Heart left ventricle (tissue), 16 donors: ENCODE results near the gene RAB44. TPM values are rescaled to one million over a fixed set of nuclear protein-coding genes. Genes with fewer than 3 reads are reported as not detected.

Source experiments
- ATAC-seq, 4 donors: fragments of 200-7000 bp; cut with Tn5 transposase; one replicate each; pipeline ENCODE4 v1.9.1; 2020 to 2022; ENCODE audit warnings: moderate library complexity in 4 of 4, mild to moderate bottlenecking in 3 of 4, moderate number of reproducible peaks in 1 of 4
- DNase-seq, 5 donors: peaks; one replicate each; pipeline ENCODE4 v3.0.0-alpha.2; 2020
- H3K27ac ChIP-seq, 12 donors: fragments of 200-600 bp; sonication (generic) in 4 of 12; one replicate each; pipeline versions ENCODE4 v1.5.0 to v1.8.0; 2016 to 2022; ENCODE audit warnings: mild to moderate bottlenecking in 2 of 12
- H3K27me3 ChIP-seq, 9 donors: fragments of 200-600 bp; sonication (generic) in 2 of 9; one replicate each; pipeline versions ENCODE4 v1.5.1 to v1.8.0; 2016 to 2022; ENCODE audit warnings: mild to moderate bottlenecking in 3 of 9
- H3K36me3 ChIP-seq, 9 donors: fragments of 200-600 bp; sonication (generic) in 2 of 9; one replicate each; pipeline versions ENCODE4 v1.5.0 to v1.8.0; 2018 to 2022; ENCODE audit warnings: mild to moderate bottlenecking in 2 of 9
- H3K4me1 ChIP-seq, 12 donors: fragments of 200-600 bp; sonication (generic) in 4 of 12; one replicate each; pipeline versions ENCODE4 v1.5.0 to v1.8.0; 2016 to 2022; ENCODE audit warnings: mild to moderate bottlenecking in 3 of 12
- H3K4me3 ChIP-seq, 12 donors: fragments of 200-600 bp; sonication (generic) in 4 of 12; one replicate each; pipeline versions ENCODE4 v1.5.0 to v1.8.0; 2017 to 2022; ENCODE audit warnings: mild to moderate bottlenecking in 9 of 12, moderate library complexity in 4 of 12
- H3K9me3 ChIP-seq, 12 donors: fragments of 200-600 bp; sonication (generic) in 4 of 12; one replicate each; pipeline versions ENCODE4 v1.5.0 to v1.8.0; 2016 to 2022; ENCODE audit warnings: mild to moderate bottlenecking in 1 of 12
- POLR2A ChIP-seq, 2 donors: fragments of 450-650 bp; IDR thresholded peaks; one replicate each; pipeline ENCODE4 v1.6.1; 2017; ENCODE audit warnings: antibody characterized with exemption in 2 of 2, mild to moderate bottlenecking in 2 of 2, moderate library complexity in 2 of 2
- WGBS, 4 donors: extraction: QIAGEN DNeasy Blood & Tissue Kit in 2 of 4; methylation state at CpG; one replicate each; pipeline versions ENCODE4 v1.1.5 to v1.1.7; 2013 to 2018; 5-methylcytosine and 5-hydroxymethylcytosine counted together
- intact Hi-C, 10 donors: fragments of 100-400 bp; cut with DNase I; formaldehyde crosslinking; loops; one replicate each; pipeline versions ENCODE4 v1.11.1 to v1.14.2; 2022
- polyA plus RNA-seq, 2 donors: library from polyadenylated mRNA; stranded (reverse); fragments of 200-250 nt; gene quantifications; one replicate each; pipeline ENCODE4 v1.2.3, GENCODE V29; 2013
- total RNA-seq, 9 donors: library from RNA; depleted of rRNA in 2 of 9; stranded (reverse); fragments of >200 nt in 2 of 9; fragmentation: NEBNext Ultra II Directional in 3 of 9; extraction: Animal tissue kit (Norgen Biotek cat#: 25700) in 3 of 9; gene quantifications; one replicate each; pipeline versions ENCODE4 v1.1.0 to v1.2.4, GENCODE V29; 2016 to 2023
- TF ChIP-seq, protein P1 (sequence below), 12 donors: fragments of 200-600 bp; sonication (generic) in 4 of 12; IDR thresholded peaks; one replicate each; pipeline versions ENCODE4 v1.5.0 to v1.8.0; 2018 to 2022; ENCODE audit warnings: antibody characterized with exemption in 12 of 12, mild to moderate bottlenecking in 5 of 12
- donor health status: ischemic (EF 13 %, LVEDD 7.1; RV severe dilation, severe dysfunction).
- donor health status: healthy with polysubstance abuse.
- donor health status: DM: no; HTN: yes; CAD: no.
- donor health status: DM: no; HTN: no; CAD: no.
- donor health status: ischemic (EF 25% LVEDD 6.9; RV normal size, moderate dysfunction).
- donor health status: ischemic (EF 25% LVEDD 5.7; RV mildly dilated, moderate dysfunction).
- donor health status: healthy.
- donor health status: DM: yes; HTN: yes; CAD: no.
- donor health status: ischemic (EF 35%, LVEDD 5.7; RV mildly dilated, moderate dysfunction).
- donor health status: nonischemic (EF 11% LVEDD 7.7; RV severe dilation, severe dysfunction).
- donor health status: DM: yes; HTN: yes; CAD: no.
- donor health status: PGD.
- donor health status: ischemic (EF 29% LVEDD 5.4; RV normal size, mild dysfunction).
- donor health status: nonischemic (EF 23%, LVEDD 6.1; RV moderate dilation, normal function).

The RAB44 gene
- total and polyA plus RNA-seq, 11 donors = 0.04 to 0.32 (median 0.08) TPM; not detected in 5

DNA sequence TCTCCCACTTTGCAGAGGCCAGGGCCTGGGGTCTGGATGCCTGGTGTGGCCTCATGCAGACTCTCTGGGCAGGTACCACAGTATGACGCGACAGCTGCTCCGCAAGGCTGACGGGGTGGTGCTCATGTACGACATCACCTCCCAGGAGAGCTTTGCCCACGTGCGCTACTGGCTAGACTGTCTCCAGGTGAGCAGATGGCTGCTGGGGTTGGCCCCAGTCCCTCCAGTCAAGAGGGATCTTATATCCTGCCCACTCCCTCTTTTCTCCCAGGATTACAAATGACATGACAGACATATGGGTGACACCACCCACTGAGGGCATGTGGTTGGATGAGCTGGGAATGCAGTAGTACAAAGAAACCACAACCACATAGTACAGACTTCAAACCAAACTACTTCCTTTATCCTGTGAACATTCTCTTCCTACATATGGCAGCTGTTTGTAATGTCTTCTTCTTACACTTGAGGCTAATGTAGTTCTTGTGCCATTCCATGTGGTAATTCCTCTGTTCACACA, 29.9 kb downstream of the RAB44 start:
- TF ChIP-seq POLR2A (IDR thresholded peaks at IDR 0.05) = no peak
- TF ChIP-seq, protein P1, sequence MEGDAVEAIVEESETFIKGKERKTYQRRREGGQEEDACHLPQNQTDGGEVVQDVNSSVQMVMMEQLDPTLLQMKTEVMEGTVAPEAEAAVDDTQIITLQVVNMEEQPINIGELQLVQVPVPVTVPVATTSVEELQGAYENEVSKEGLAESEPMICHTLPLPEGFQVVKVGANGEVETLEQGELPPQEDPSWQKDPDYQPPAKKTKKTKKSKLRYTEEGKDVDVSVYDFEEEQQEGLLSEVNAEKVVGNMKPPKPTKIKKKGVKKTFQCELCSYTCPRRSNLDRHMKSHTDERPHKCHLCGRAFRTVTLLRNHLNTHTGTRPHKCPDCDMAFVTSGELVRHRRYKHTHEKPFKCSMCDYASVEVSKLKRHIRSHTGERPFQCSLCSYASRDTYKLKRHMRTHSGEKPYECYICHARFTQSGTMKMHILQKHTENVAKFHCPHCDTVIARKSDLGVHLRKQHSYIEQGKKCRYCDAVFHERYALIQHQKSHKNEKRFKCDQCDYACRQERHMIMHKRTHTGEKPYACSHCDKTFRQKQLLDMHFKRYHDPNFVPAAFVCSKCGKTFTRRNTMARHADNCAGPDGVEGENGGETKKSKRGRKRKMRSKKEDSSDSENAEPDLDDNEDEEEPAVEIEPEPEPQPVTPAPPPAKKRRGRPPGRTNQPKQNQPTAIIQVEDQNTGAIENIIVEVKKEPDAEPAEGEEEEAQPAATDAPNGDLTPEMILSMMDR (IDR thresholded peaks at IDR 0.05) = no peak
- no peaks in the 10 kb centered on the region for H3K36me3 ChIP-seq
- H3K4me1 ChIP-seq = peaks cover 0 to 28% (median 5%) of the 10 kb centered on the region in 12 donors
- H3K27ac ChIP-seq = no peak overlapping the region
- no peak overlapping the region for H3K4me3 ChIP-seq
- no peak for ATAC-seq
- H3K9me3 ChIP-seq = no peaks in the 10 kb centered on the region
- peak in 1 of 5 donors; percentile 52 for DNase-seq
- 89 to 93% (median 92%) methylated on average over 7 of the region's 7 CpGs for WGBS, 4 donors
- no peaks in the 10 kb centered on the region for H3K27me3 ChIP-seq
- intact Hi-C loops = loop anchor here in 1 of 10 donors (10.0 kb wide), 1 partner anchor 103 kb away; no protein-coding TSS in a partner anchor

DNA sequence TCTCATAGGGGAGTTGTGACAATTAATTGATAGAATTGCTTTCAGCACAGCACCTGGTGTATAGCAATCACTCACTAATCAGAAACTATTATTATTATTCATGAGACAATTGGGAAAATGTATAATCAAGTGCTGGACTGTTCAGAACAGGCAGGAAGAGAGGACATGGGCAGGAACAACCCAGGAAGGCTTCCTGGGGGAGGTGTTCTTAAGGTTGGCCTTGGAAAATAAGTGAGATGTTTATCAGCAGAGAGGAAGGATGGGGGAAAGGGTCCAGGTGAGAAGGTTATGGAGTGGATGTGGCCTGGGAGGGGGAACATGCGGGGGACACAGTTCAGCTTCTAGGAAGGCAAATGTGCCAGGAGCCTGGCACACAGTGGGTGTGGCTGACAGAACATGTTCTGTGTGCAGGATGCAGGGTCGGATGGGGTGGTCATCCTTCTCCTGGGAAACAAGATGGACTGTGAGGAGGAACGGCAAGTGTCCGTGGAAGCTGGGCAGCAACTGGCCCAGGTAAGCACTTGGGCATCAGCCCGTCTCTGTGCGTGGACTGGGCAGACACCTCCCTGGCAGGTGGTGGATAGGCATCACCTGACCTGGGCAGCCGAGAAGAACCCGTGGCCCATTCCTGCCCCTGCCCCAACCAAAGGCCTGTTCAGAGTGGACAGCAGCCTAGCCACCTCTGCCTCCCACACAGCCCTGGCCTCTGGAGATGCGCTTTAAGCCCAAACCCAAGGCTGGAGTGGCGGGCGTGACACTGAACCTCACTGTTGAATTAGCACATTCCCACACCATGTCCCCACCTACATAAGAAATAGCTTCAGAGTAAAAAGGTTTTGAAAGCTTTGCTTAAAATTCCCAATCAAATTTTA, 30.9 kb downstream of the RAB44 start:
- 70 to 82% (median 75%) methylated on average over 9 to 11 of the region's 11 CpGs for WGBS, 4 donors
- intact Hi-C loops = loop anchor here in 1 of 10 donors (10.0 kb wide), 1 partner anchor 104 kb away; no protein-coding TSS in a partner anchor
- Histone ChIP-seq H3K9me3 (no peaks in the 10 kb centered on the region), H3K27ac (peak overlapping the region in 1 of 12 donors; percentile 49), H3K27me3 (no peaks in the 10 kb centered on the region), H3K36me3 (no peaks in the 10 kb centered on the region), H3K4me1 (peaks cover 0 to 28% (median 5%) of the 10 kb centered on the region in 12 donors), H3K4me3 (no peak overlapping the region)
- ATAC-seq (peak in 1 of 4 donors; percentile 6), DNase-seq (peak in 1 of 5 donors; percentile 18)
- TF ChIP-seq, protein P1 (IDR thresholded peaks at IDR 0.05) = no peak
- TF ChIP-seq POLR2A (IDR thresholded peaks at IDR 0.05) = no peak

DNA sequence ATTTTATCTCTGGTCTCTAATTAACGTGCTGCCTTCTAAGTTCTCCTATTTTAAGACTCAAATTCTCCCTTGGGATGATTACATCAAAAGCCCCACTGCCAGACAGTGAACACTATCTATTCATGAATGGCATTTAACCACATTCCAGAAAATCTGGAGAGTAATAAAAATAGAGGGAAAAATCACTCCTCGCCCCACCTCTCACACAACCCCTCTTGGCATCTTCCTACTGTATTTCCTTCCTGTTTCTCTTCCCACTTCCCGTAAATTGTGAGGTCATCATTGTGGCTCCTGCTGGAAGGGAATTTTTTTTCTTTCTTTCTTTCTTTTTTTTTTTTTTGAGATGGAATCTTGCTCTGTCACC, 31.5 kb downstream of the RAB44 start:
- Histone ChIP-seq H3K36me3 (no peaks in the 10 kb centered on the region), H3K27me3 (no peaks in the 10 kb centered on the region), H3K4me1 (peaks cover 0 to 28% (median 5%) of the 10 kb centered on the region in 12 donors), H3K27ac (peak overlapping the region in 1 of 12 donors; percentile 49), H3K4me3 (no peak overlapping the region), H3K9me3 (no peaks in the 10 kb centered on the region)
- no peak for TF ChIP-seq POLR2A (IDR thresholded peaks at IDR 0.05)
- TF ChIP-seq, protein P1 (IDR thresholded peaks at IDR 0.05) = no peak
- no peak for DNase-seq
- WGBS, 4 donors = 21 to 37% (median 27%) methylated on average over 3 of the region's 3 CpGs
- no peak for ATAC-seq
- intact Hi-C loops = loop anchor here in 1 of 10 donors (10.0 kb wide), 1 partner anchor 104 kb away; no protein-coding TSS in a partner anchor
